ENCODE measurements around the gene RPL28. TPM values are rescaled to one million over a fixed set of nuclear protein-coding genes. Genes with fewer than 3 reads are reported as not detected.
"Not testable (repeated sequence)": the region's sequence is repeated elsewhere in the genome, so short reads cannot be mapped to it uniquely, and the experiment has no call there.

RPL28 gene
- total and polyA plus RNA-seq, 7 donors, result 253 to 2,816 (median 607) TPM

DNA sequence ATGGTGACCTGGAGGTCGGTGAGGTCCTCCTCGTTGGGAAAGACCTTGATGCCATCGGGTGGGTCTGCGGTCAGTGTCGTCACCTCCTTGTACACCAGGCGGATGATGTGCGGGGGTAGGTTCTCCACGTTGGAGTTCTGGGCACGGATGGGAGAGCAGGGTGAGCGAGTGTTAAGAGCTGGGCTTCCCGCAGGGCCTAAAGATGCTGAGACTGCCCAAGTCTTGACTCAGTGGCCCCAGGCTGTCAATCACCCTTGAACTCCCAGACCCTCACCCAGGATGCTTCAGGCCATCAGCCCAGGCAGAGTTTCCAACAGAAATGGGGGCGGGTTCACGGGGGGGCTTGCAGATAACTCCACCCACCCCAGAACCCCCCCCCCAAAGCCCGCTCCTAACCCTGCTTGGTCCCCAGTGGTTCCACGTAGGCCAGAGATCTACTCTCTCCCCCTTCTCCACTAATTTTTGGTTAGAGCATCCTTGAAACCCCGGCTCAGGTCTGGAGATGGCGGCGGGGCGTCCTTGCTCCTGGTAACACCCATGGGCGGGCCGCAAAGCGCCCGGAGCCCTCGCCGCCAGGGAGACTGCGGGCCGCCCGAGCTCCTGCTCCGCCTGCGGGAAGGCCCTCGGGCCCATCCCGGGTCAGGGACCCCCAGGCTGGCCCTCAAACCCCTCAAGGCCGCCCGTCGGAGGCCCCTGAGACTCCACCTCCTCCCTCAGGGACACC, 21.3 kb downstream of the RPL28 start:
- intact Hi-C loops (cut with DNase I), result loop anchor here (1.0 to 10.0 kb wide), 3 partner anchors 22 to 1540 kb away; partner anchors contain the start of genes MYADM and RPL28

GRCh38 chr19:55407550-55407799, 21.7 kb downstream of the RPL28 start, which contains the start of gene UBE2S:
TSS of gene UBE2S (minus strand) at chr19:55407788. CDS start at chr19:55407589, 199 bp downstream.
- not testable (repeated sequence) for H3K9me3 ChIP-seq, DNase-seq, H3K27me3 ChIP-seq
- peak; percentile 96 to 99 (median 99) for TF ChIP-seq POLR2AphosphoS5 (IDR thresholded peaks at IDR 0.05)
- H3K4me3 ChIP-seq, result peak within 1 kb of the TSS; percentile 82 to 99 (median 89)
- 1% methylated on average over 36 of the region's 36 CpGs for WGBS, 2 donors
- H3K27ac ChIP-seq, result peak within 1 kb of the TSS; percentile 96 to 100 (median 98)
- peaks cover 10 to 34% (median 15%) of the 10 kb centered on the region in 4 donors for H3K36me3 ChIP-seq
- intact Hi-C loops (cut with DNase I), result loop anchor here (1.0 to 10.0 kb wide), 3 partner anchors 22 to 1540 kb away; partner anchors contain the start of genes MYADM and RPL28
- H3K4me1 ChIP-seq, result peaks cover 0 to 22% (median 20%) of the 10 kb centered on the region in 4 donors

More for the DNA sequence above, 21.3 kb downstream of the RPL28 start:
- no peak for DNase-seq
- TF ChIP-seq, protein P1, sequence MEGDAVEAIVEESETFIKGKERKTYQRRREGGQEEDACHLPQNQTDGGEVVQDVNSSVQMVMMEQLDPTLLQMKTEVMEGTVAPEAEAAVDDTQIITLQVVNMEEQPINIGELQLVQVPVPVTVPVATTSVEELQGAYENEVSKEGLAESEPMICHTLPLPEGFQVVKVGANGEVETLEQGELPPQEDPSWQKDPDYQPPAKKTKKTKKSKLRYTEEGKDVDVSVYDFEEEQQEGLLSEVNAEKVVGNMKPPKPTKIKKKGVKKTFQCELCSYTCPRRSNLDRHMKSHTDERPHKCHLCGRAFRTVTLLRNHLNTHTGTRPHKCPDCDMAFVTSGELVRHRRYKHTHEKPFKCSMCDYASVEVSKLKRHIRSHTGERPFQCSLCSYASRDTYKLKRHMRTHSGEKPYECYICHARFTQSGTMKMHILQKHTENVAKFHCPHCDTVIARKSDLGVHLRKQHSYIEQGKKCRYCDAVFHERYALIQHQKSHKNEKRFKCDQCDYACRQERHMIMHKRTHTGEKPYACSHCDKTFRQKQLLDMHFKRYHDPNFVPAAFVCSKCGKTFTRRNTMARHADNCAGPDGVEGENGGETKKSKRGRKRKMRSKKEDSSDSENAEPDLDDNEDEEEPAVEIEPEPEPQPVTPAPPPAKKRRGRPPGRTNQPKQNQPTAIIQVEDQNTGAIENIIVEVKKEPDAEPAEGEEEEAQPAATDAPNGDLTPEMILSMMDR (IDR thresholded peaks at IDR 0.05), result no peak
- TF ChIP-seq POLR2A (IDR thresholded peaks at IDR 0.05) (no peak), POLR2AphosphoS5 (IDR thresholded peaks at IDR 0.05) (no peak), EP300 (IDR thresholded peaks at IDR 0.05) (no peak)
- H3K36me3 ChIP-seq, result peaks cover 15 to 39% (median 19%) of the 10 kb centered on the region in 4 donors
- peaks cover 0 to 1% (median 0%) of the 10 kb centered on the region in 4 donors for H3K9me3 ChIP-seq
- peaks cover 0 to 22% (median 20%) of the 10 kb centered on the region in 4 donors for H3K4me1 ChIP-seq
- no peaks in the 10 kb centered on the region for H3K27me3 ChIP-seq
- peak overlapping the region; percentile 82 to 99 (median 89) for H3K4me3 ChIP-seq
- 16 to 21% methylated on average over 35 of the region's 35 CpGs for WGBS, 2 donors
- H3K27ac ChIP-seq, result peak overlapping the region; percentile 96 to 100 (median 98)

DNA sequence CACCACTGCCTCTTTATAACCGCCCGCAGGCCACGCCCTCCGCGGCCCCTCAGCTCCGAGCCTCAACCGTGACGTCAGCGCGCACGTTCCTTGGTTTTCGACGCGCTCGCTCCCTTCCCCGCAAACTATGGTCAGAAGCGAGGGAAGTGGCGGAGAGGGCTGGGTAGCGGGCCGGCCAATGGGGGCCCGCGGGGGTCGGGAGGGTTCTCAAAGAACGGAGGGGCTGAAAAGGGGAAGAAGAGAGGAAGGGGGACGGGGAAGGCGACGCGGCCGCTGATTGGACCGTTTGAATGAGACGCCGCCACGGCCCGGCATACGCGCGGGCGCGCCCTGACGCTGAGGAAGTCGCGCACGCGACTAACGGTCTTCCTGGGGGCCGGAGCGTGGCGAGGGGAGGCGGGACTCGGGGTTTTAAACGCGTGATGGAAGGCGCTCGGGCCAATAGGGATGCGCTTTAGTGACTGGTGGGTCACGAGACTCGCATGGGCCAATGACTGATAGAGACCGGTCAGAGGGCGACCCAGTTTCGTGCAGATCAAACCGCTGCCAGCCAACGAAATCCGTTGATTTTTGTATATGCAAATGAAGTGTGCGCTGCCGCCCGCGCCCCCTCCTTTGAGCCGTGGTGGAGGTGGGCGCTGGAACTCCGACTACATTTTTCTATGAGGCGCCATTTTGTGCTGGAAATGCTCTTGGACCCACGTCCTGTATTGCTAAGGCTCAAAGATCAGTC, 22.2 kb downstream of the RPL28 start:
- WGBS, 2 donors, result 0% methylated on average over 72 of the region's 72 CpGs
- intact Hi-C loops (cut with DNase I), result loop anchor here (1.0 to 10.0 kb wide), 4 partner anchors 23 to 1541 kb away; partner anchors contain the start of genes ISOC2, MYADM and RPL28
- Histone ChIP-seq H3K4me1 (peaks cover 0 to 22% (median 20%) of the 10 kb centered on the region in 4 donors), H3K27me3 (no peaks in the 10 kb centered on the region), H3K4me3 (peak overlapping the region; percentile 82 to 99 (median 89)), H3K27ac (peak overlapping the region; percentile 96 to 100 (median 98)), H3K9me3 (peaks cover 0 to 1% (median 0%) of the 10 kb centered on the region in 4 donors), H3K36me3 (peaks cover 7 to 29% (median 10%) of the 10 kb centered on the region in 4 donors)
- DNase-seq, result peak; percentile 100
- no peak for TF ChIP-seq POLR2AphosphoS5 (IDR thresholded peaks at IDR 0.05)
- TF ChIP-seq POLR2A (IDR thresholded peaks at IDR 0.05), result peak; percentile 31 to 59
- TF ChIP-seq, protein P1 (IDR thresholded peaks at IDR 0.05), result no peak
- TF ChIP-seq EP300 (IDR thresholded peaks at IDR 0.05), result peak in 1 of 4 donors; percentile 36

DNA sequence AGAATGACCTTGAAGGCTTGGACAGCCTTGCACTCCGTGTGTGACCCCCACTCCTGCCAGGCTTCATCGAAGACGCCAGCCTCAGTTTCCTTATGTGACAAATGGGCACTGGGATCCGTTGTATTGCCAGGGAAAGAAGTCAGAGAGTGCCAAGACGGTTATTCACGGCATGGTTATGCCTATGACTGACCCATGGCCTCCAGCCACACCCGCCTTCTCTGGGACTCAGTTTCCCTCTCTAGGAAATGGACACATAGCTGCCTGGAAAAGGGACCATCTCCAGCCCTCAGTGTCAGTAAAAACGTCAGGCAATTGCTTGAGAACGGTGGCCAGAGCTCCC, 22.8 kb downstream of the RPL28 start:
- DNase-seq, result no peak
- peaks cover 0 to 1% (median 0%) of the 10 kb centered on the region in 4 donors for H3K9me3 ChIP-seq
- intact Hi-C loops (cut with DNase I), result loop anchor here (2.0 to 10.0 kb wide), 3 partner anchors 52 to 1541 kb away; partner anchors contain the start of genes ISOC2 and MYADM
- no peaks in the 10 kb centered on the region for H3K27me3 ChIP-seq
- H3K36me3 ChIP-seq, result peaks cover 5 to 24% (median 6%) of the 10 kb centered on the region in 4 donors
- peaks cover 0 to 22% (median 20%) of the 10 kb centered on the region in 4 donors for H3K4me1 ChIP-seq
- TF ChIP-seq, protein P1 (IDR thresholded peaks at IDR 0.05), result no peak
- TF ChIP-seq POLR2AphosphoS5 (IDR thresholded peaks at IDR 0.05) (no peak), EP300 (IDR thresholded peaks at IDR 0.05) (no peak), POLR2A (IDR thresholded peaks at IDR 0.05) (no peak)
- peak overlapping the region; percentile 96 to 100 (median 98) for H3K27ac ChIP-seq
- peak overlapping the region; percentile 82 to 99 (median 89) for H3K4me3 ChIP-seq
- 66 to 71% methylated on average over 9 of the region's 9 CpGs for WGBS, 2 donors

GRCh38 chr19:55409179-55409578, 23.4 kb downstream of the RPL28 start:
- not testable (repeated sequence) for H3K9me3 ChIP-seq, H3K27ac ChIP-seq, DNase-seq, H3K4me3 ChIP-seq, H3K27me3 ChIP-seq
- WGBS, 2 donors, result 93 to 94% methylated on average over 8 of the region's 8 CpGs
- peaks cover 0 to 22% (median 20%) of the 10 kb centered on the region in 4 donors for H3K4me1 ChIP-seq
- peaks cover 0 to 17% (median 4%) of the 10 kb centered on the region in 4 donors for H3K36me3 ChIP-seq
- intact Hi-C loops (cut with DNase I), result loop anchor here (2.0 to 10.0 kb wide), 3 partner anchors 52 to 1542 kb away; partner anchors contain the start of genes ISOC2 and MYADM
